Measurements from ENCODE around the gene ANKS4B.

Gene ANKS4B

DNA sequence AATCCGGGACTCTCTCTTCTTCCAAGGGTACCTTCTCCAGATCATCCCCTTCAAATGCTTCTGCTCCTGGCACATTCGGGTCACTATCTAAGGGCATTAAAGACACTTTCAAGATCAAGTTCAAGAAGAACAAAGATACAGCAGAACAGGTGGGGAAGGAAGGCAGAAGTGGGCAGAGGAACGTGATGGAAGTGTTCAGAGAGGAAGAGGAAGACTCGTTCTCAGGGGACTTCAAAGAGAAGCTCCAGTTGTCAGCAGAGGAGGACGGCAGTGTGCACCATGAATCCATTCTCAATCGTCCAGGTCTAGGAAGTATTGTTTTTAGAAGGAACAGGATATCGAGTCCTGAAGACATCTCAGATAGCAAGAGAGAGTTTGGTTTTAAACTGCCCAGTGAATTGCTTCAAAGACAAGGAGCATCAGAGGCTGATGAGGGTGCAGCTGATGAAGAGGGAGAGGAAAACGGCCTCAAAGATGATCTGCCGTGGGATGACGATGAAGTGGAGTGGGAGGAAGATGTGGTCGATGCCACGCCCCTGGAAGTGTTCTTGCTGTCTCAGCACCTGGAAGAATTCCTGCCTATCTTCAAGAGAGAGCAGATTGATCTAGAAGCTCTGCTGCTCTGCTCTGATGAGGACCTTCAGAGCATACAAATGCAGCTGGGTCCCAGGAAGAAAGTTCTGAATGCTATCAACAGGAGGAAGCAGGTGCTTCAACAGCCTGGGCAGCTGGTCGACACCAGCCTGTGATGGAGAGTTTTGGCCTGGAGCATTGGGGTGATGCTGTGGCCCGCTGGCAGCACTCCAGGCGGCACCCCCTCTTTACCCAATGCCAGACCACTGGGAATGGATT lies 16.8 kb downstream of the ANKS4B start:
- Histone ChIP-seq H3K27ac (ENCODE audit: poor library complexity, severe bottlenecking) (no peak overlapping the region), H3K9me3 (ENCODE audit: severe bottlenecking) (no peaks in the 10 kb centered on the region), H3K36me3 (ENCODE audit: low read depth) (no peaks in the 10 kb centered on the region), H3K27me3 (ENCODE audit: insufficient read depth, poor library complexity, severe bottlenecking) (no peaks in the 10 kb centered on the region), H3K4me3 (ENCODE audit: severe bottlenecking) (no peak overlapping the region), H3K4me1 (ENCODE audit: insufficient read depth, poor library complexity, severe bottlenecking) (no peaks in the 10 kb centered on the region)
- TF ChIP-seq CTCF (IDR thresholded peaks at IDR 0.05; ENCODE audit: poor library complexity, severe bottlenecking), result no peak
- ATAC-seq (ENCODE audit: low read depth), result no peak
- no peak for DNase-seq (ENCODE audit: low spot score)

GRCh38 chr16:21253470-21253869 lies 20.0 kb downstream of the ANKS4B start:
- ATAC-seq (ENCODE audit: low read depth), result no peak
- no peak for TF ChIP-seq CTCF (IDR thresholded peaks at IDR 0.05; ENCODE audit: poor library complexity, severe bottlenecking)
- H3K4me1 ChIP-seq (ENCODE audit: insufficient read depth, poor library complexity, severe bottlenecking), result no peaks in the 10 kb centered on the region
- DNase-seq (ENCODE audit: low spot score), result no peak
- H3K4me3 ChIP-seq (ENCODE audit: severe bottlenecking), result no peak overlapping the region
- H3K27ac ChIP-seq (ENCODE audit: poor library complexity, severe bottlenecking), result no peak overlapping the region
- H3K9me3 ChIP-seq (ENCODE audit: severe bottlenecking), result no peaks in the 10 kb centered on the region
- no peaks in the 10 kb centered on the region for H3K27me3 ChIP-seq (ENCODE audit: insufficient read depth, poor library complexity, severe bottlenecking)
- no peaks in the 10 kb centered on the region for H3K36me3 ChIP-seq (ENCODE audit: low read depth)

GRCh38 chr16:21256636-21257035 lies 23.1 kb downstream of the ANKS4B start:
- Histone ChIP-seq H3K27ac (ENCODE audit: poor library complexity, severe bottlenecking) (no peak overlapping the region), H3K9me3 (ENCODE audit: severe bottlenecking) (no peaks in the 10 kb centered on the region), H3K36me3 (ENCODE audit: low read depth) (no peaks in the 10 kb centered on the region), H3K27me3 (ENCODE audit: insufficient read depth, poor library complexity, severe bottlenecking) (no peaks in the 10 kb centered on the region), H3K4me1 (ENCODE audit: insufficient read depth, poor library complexity, severe bottlenecking) (no peaks in the 10 kb centered on the region), H3K4me3 (ENCODE audit: severe bottlenecking) (no peak overlapping the region)
- DNase-seq (ENCODE audit: low spot score) (no peak), ATAC-seq (ENCODE audit: low read depth) (no peak)
- no peak for TF ChIP-seq CTCF (IDR thresholded peaks at IDR 0.05; ENCODE audit: poor library complexity, severe bottlenecking)

- ATAC-seq (ENCODE audit: low read depth), result no peak
- no peak for DNase-seq (ENCODE audit: low spot score)
- Histone ChIP-seq H3K9me3 (ENCODE audit: severe bottlenecking) (no peaks in the 10 kb centered on the region), H3K36me3 (ENCODE audit: low read depth) (no peaks in the 10 kb centered on the region), H3K4me1 (ENCODE audit: insufficient read depth, poor library complexity, severe bottlenecking) (no peaks in the 10 kb centered on the region), H3K4me3 (ENCODE audit: severe bottlenecking) (no peak overlapping the region), H3K27me3 (ENCODE audit: insufficient read depth, poor library complexity, severe bottlenecking) (no peaks in the 10 kb centered on the region), H3K27ac (ENCODE audit: poor library complexity, severe bottlenecking) (no peak overlapping the region)
- TF ChIP-seq CTCF (IDR thresholded peaks at IDR 0.05; ENCODE audit: poor library complexity, severe bottlenecking), result no peak
Observed at GRCh38 chr16:21257284-21257683, 23.8 kb downstream of the ANKS4B start.

Data from RWPE2 (cell line).